NCI-H345 (cell line): ENCODE measurements around the gene NRAS.

ENCODE experiments used
- DNase-seq: peaks from one replicate; lab custom pipeline; 2025; lab: John Stamatoyannopoulos, UW

Gene NRAS

GRCh38 chr1:114677691-114678090, 38.9 kb downstream of the NRAS start:
- no peak for DNase-seq

- DNase-seq: no peak
Measured at GRCh38 chr1:114676115-114676514, 40.5 kb downstream of the NRAS start.

GRCh38 chr1:114671939-114672275, 44.7 kb downstream of the NRAS start:
- no peak for DNase-seq

GRCh38 chr1:114671011-114671938, 45.3 kb downstream of the NRAS start:
- DNase-seq: no peak

- DNase-seq: peak; percentile 84
Measured at GRCh38 chr1:114670083-114671010, 46.2 kb downstream of the NRAS start.

GRCh38 chr1:114669562-114670082, 46.9 kb downstream of the NRAS start, which contains the start of gene DENND2C:
TSS of gene DENND2C (minus strand) at chr1:114670049. CDS start at chr1:114625984, 44,065 bp downstream.
- DNase-seq: no peak

GRCh38 chr1:114668784-114669561, 47.6 kb downstream of the NRAS start:
- DNase-seq: no peak

- DNase-seq: no peak
Measured at GRCh38 chr1:114668373-114668772, 48.2 kb downstream of the NRAS start.

- no peak for DNase-seq
Measured at GRCh38 chr1:114666954-114667353, 49.6 kb downstream of the NRAS start.

- DNase-seq: no peak
Measured at GRCh38 chr1:114660238-114660637, 56.3 kb downstream of the NRAS start.
